HCT116 (cell line): ENCODE measurements around the gene ARGLU1. TPM values are rescaled to one million over a fixed set of nuclear protein-coding genes. Genes with fewer than 3 reads are reported as not detected.

Experiments
- ATAC-seq: fragments of 200-7000 bp; cut with Tn5 transposase; 2 replicates; pipeline ENCODE4 v1.9.1; 2020; ENCODE audit warnings: mild to moderate bottlenecking, moderate library complexity
- BruUV-seq: library from RNA; stranded (reverse); fragments of 400-500 nt; replicated peaks from 2 replicates; lab custom pipeline; 2021; lab: Mats Ljungman, UMichigan
- CTCF ChIA-PET: fragments of 300-600 bp; sonication (Branson Sonifier 250); formaldehyde crosslinking; loops from one replicate; lab custom pipeline; 2021; ENCODE audit warnings: antibody characterized with exemption; lab: Charles Lee
- POLR2A ChIA-PET: fragments of 300-600, 350-600 bp; sonication (Branson Sonifier 250); formaldehyde crosslinking; loops from one replicate; lab custom pipeline; 2021; ENCODE audit warnings: antibody characterized with exemption; lab: Charles Lee
- RAD21 ChIA-PET, 2 experiments: fragments of 300-600 bp; sonication (Branson Sonifier 250); formaldehyde crosslinking; loops; one replicate each; lab custom pipeline; 2023; ENCODE audit warnings: low total read pairs in 2 of 2; ENCODE audit not compliant: uncharacterized antibody in 2 of 2, unreplicated experiment in 2 of 2, low non-redundant PET in 1 of 2; lab: Charles Lee
- DNase-seq: peaks from one replicate; pipeline ENCODE4 v3.0.0-alpha.2; 2010; ENCODE audit warnings: low read depth, low spot score
- H2AFZ ChIP-seq: fragments of 200-600 bp; shearing (Covaris generic), sonication (generic); 2 replicates; pipeline ENCODE4 v1.6.1; 2017; ENCODE audit warnings: low read depth, mixed run types, mixed read lengths, antibody characterized with exemption, low read length; ENCODE audit not compliant: poor library complexity, severe bottlenecking
- H3K27ac ChIP-seq: 2 replicates; pipeline ENCODE4 v1.5.1; 2012; ENCODE audit warnings: low read depth, low read length
- H3K27me3 ChIP-seq: fragments of 200-600 bp; sonication (generic); 2 replicates; pipeline ENCODE4 v1.6.1; 2016; ENCODE audit warnings: mixed run types, low read length, mixed read lengths; ENCODE audit not compliant: insufficient read depth
- H3K36me3 ChIP-seq, 2 experiments: fragments of 200-500 bp in 1 of 2; fragments of 200-600 bp in 1 of 2; sonication (Bioruptor generic) in 1 of 2; sonication (generic) in 1 of 2; 2 replicates each; pipeline versions ENCODE4 v1.5.1 to v1.6.1; 2014 to 2016; ENCODE audit warnings: low read length in 2 of 2, inconsistent platforms in 1 of 2, mixed read lengths in 1 of 2, mixed run types in 1 of 2; ENCODE audit not compliant: insufficient read depth in 2 of 2, control insufficient read depth in 1 of 2
- H3K4me1 ChIP-seq, 2 experiments: fragments of 200-600 bp in 1 of 2; sonication (generic) in 1 of 2; 2 replicates each; pipeline versions ENCODE4 v1.5.1 to v1.6.1; 2012 to 2017; ENCODE audit warnings: low read length in 2 of 2, inconsistent platforms in 1 of 2, mild to moderate bottlenecking in 1 of 2, mixed read lengths in 1 of 2, mixed run types in 1 of 2, moderate library complexity in 1 of 2; ENCODE audit not compliant: insufficient read depth in 2 of 2, control insufficient read depth in 1 of 2
- H3K4me2 ChIP-seq: fragments of 200-600 bp; sonication (generic); 2 replicates; pipeline ENCODE4 v1.6.1; 2017; ENCODE audit warnings: mixed run types, low read length, mixed read lengths
- H3K4me3 ChIP-seq, 2 experiments: fragments of 200-600 bp in 1 of 2; sonication (generic) in 1 of 2; replicated peaks in 1 of 2; 2 replicates each; pipeline ENCODE4 v1.5.1; 2011 to 2016; ENCODE audit warnings: low read length in 2 of 2, control low read depth in 1 of 2, low read depth in 1 of 2, mild to moderate bottlenecking in 1 of 2, mixed read lengths in 1 of 2, mixed run types in 1 of 2
- H3K79me2 ChIP-seq: fragments of 200-600 bp; sonication (generic); 2 replicates; pipeline ENCODE4 v1.6.1; 2017; ENCODE audit warnings: mild to moderate bottlenecking, mixed run types, low read length, moderate library complexity, mixed read lengths; ENCODE audit not compliant: insufficient read depth
- H3K9ac ChIP-seq: fragments of 200-600 bp; sonication (generic); 2 replicates; pipeline ENCODE4 v1.6.1; 2016; ENCODE audit warnings: low read length, mixed read lengths
- H3K9me2 ChIP-seq: fragments of 200-600 bp; sonication (generic), shearing (Covaris generic); 2 replicates; pipeline ENCODE4 v1.6.1; 2017; ENCODE audit warnings: mixed run types, mild to moderate bottlenecking, moderate library complexity; ENCODE audit not compliant: insufficient read depth
- H3K9me3 ChIP-seq, 2 experiments: fragments of 200-500 bp in 1 of 2; fragments of 200-600 bp in 1 of 2; sonication (Bioruptor generic) in 1 of 2; sonication (generic) in 1 of 2; 2 replicates each; pipeline ENCODE4 v1.6.1; 2014 to 2017; ENCODE audit warnings: low read length in 2 of 2, mixed read lengths in 2 of 2, inconsistent platforms in 1 of 2, low read depth in 1 of 2, mild to moderate bottlenecking in 1 of 2, mixed run types in 1 of 2, moderate library complexity in 1 of 2; ENCODE audit not compliant: control insufficient read depth in 1 of 2, insufficient read depth in 1 of 2
- H4K20me1 ChIP-seq: fragments of 200-600 bp; sonication (generic), shearing (Covaris generic); 2 replicates; pipeline ENCODE4 v1.6.1; 2017; ENCODE audit warnings: mixed run types, mild to moderate bottlenecking, moderate library complexity; ENCODE audit not compliant: insufficient read depth
- CBX3 ChIP-seq: IDR thresholded peaks from 2 replicates; pipeline ENCODE4 v1.6.1; 2012; ENCODE audit warnings: low read depth
- EGR1 ChIP-seq: IDR thresholded peaks from 2 replicates; pipeline ENCODE4 v1.6.1; 2012; ENCODE audit warnings: low read depth
- ELF1 ChIP-seq: IDR thresholded peaks from 2 replicates; pipeline ENCODE4 v1.6.1; 2012; ENCODE audit warnings: low read depth, borderline replicate concordance
- JUND ChIP-seq: IDR thresholded peaks from 2 replicates; pipeline ENCODE4 v1.6.1; 2012
- POLR2AphosphoS5 ChIP-seq: IDR thresholded peaks from 2 replicates; pipeline ENCODE4 v1.6.1; 2011; ENCODE audit warnings: mild to moderate bottlenecking, low read depth, low read length, moderate library complexity
- REST ChIP-seq: IDR thresholded peaks from 2 replicates; pipeline ENCODE4 v1.6.1; 2012; ENCODE audit warnings: low read depth
- YY1 ChIP-seq: IDR thresholded peaks from 2 replicates; pipeline ENCODE4 v1.6.1; 2011; ENCODE audit warnings: low read length, low read depth, moderate library complexity, mild to moderate bottlenecking; ENCODE audit not compliant: insufficient replicate concordance; ENCODE audit errors: extremely low read depth
- intact Hi-C: fragments of 100-400 bp; cut with micrococcal nuclease; formaldehyde crosslinking; loops from 2 replicates; pipeline ENCODE4 v1.10.0; 2022
- total RNA-seq: library from RNA; stranded (reverse); gene quantifications from one replicate; pipeline ENCODE4 v1.2.1, GENCODE V29; 2021; ENCODE audit not compliant: unreplicated experiment

The ARGLU1 gene
- total RNA-seq, 1 experiment from 2014 or later: 57.8 TPM

- no peak for TF ChIP-seq REST
- TF ChIP-seq EGR1: peak; percentile 36; the same call in 1 of the 2 replicates
- no peak for TF ChIP-seq POLR2AphosphoS5
- TF ChIP-seq ELF1: no peak
- no peak for TF ChIP-seq CBX3
These were observed 54.6 kb downstream of the ARGLU1 start (continued) for GRCh38 chr13:106513025-106513983.

DNA sequence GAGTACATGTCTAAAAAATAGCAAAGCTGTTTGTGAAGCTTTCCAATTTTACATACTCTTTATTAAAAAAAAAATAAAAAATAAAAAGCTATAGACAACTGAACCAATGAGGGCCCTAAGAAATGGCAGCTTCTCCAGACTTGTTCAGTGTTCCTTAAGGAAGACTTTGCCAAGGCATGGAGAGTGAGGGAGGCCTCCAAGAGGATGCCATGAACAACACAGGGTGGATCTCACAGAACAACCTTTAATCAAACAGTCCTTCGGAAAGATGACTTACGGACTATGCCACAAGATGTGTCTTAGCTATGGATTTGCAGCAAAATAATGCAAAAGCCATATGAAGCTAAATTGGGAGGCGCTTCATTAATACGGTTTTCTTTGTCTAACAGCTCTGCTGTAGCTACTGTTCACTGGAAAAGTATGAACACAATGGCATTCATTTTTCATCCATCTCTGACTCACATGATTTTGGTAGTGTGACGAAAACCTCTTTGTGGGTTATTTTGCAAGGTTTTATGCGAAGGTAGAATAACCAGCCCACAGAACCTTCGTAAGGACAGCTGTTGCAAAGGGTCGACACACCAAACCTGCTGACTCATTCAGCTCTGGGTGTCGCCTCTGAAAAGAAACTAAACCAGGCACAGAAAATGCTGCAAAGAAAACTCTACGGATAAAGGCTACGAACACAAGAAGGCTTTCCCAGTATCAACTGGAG lies 60.2 kb downstream of the ARGLU1 start:
- CTCF ChIA-PET: no interaction called here

More for the DNA sequence above, 60.2 kb downstream of the ARGLU1 start:
- H4K20me1 ChIP-seq: no peaks in the 10 kb centered on the region
- DNase-seq (no peak), ATAC-seq (peak; percentile 54)
- no peaks in the 10 kb centered on the region for H3K27me3 ChIP-seq
- peaks cover 13 to 27% of the 10 kb centered on the region in 2 experiments; a peak in 3 of 4 replicates for H3K4me1 ChIP-seq
- H2AFZ ChIP-seq: no peak overlapping the region
- peak overlapping the region; percentile 51 for H3K4me2 ChIP-seq
- H3K9ac ChIP-seq: no peak overlapping the region
- TF ChIP-seq JUND: peak; percentile 34; the same call in 1 of the 2 replicates
- no peak for TF ChIP-seq YY1
- intact Hi-C loops: no loop called here
- BruUV-seq: no TSS peak
- no peaks in the 10 kb centered on the region for H3K9me2 ChIP-seq
- no peaks in the 10 kb centered on the region for H3K9me3 ChIP-seq
- H3K27ac ChIP-seq: peak overlapping the region; percentile 36
- H3K79me2 ChIP-seq: peaks cover 89% of the 10 kb centered on the region
- RAD21 ChIA-PET: no interaction called here
- H3K36me3 ChIP-seq: peaks cover 5 to 16% of the 10 kb centered on the region in 2 experiments; a peak in 1 of 4 replicates
- POLR2A ChIA-PET: no interaction called here
- no peak overlapping the region for H3K4me3 ChIP-seq
